GM21576 (cell line): ENCODE data around the gene SPATA13.

ENCODE experiments used
- ATAC-seq: cut with Tn5 transposase; IDR thresholded peaks from one replicate; pipeline ENCODE4 v1.9.1; 2021; ENCODE audit warnings: mild to moderate bottlenecking, moderate library complexity; ENCODE audit not compliant: unreplicated experiment

The SPATA13 gene

GRCh38 chr13:24165746-24166145 lies 5.2 kb downstream of the SPATA13 start:
- no peak for ATAC-seq

GRCh38 chr13:24166561-24166960 lies 6.0 kb downstream of the SPATA13 start:
- no peak for ATAC-seq

- no peak for ATAC-seq
These were observed 7.3 kb downstream of the SPATA13 start for GRCh38 chr13:24167666-24168391.

- ATAC-seq: no peak
These were observed 7.9 kb downstream of the SPATA13 start for GRCh38 chr13:24168392-24168750.

GRCh38 chr13:24168979-24169378 lies 8.5 kb downstream of the SPATA13 start:
- no peak for ATAC-seq

GRCh38 chr13:24172071-24172470 lies 11.6 kb downstream of the SPATA13 start:
- no peak for ATAC-seq

- no peak for ATAC-seq
These were observed 13.3 kb downstream of the SPATA13 start for GRCh38 chr13:24173795-24174194.

- no peak for ATAC-seq
These were observed 15.3 kb downstream of the SPATA13 start for GRCh38 chr13:24175847-24176246.

- ATAC-seq: no peak
These were observed 16.0 kb downstream of the SPATA13 start for GRCh38 chr13:24176351-24177101.

GRCh38 chr13:24178847-24179485 lies 18.4 kb downstream of the SPATA13 start:
- no peak for ATAC-seq

- no peak for ATAC-seq
These were observed 18.9 kb downstream of the SPATA13 start for GRCh38 chr13:24179486-24179850.

GRCh38 chr13:24180750-24181377 lies 20.3 kb downstream of the SPATA13 start:
- ATAC-seq: no peak

- no peak for ATAC-seq
These were observed 21.6 kb downstream of the SPATA13 start for GRCh38 chr13:24181991-24182702.

GRCh38 chr13:24182703-24183081 lies 22.2 kb downstream of the SPATA13 start:
- ATAC-seq: no peak

GRCh38 chr13:24183741-24184182 lies 23.2 kb downstream of the SPATA13 start:
- ATAC-seq: no peak

GRCh38 chr13:24184265-24184841 lies 23.8 kb downstream of the SPATA13 start:
- ATAC-seq: no peak

GRCh38 chr13:24184882-24185281 lies 24.4 kb downstream of the SPATA13 start:
- ATAC-seq: no peak

- no peak for ATAC-seq
These were observed 25.2 kb downstream of the SPATA13 start for GRCh38 chr13:24185591-24186232.

GRCh38 chr13:24187185-24187584 lies 26.7 kb downstream of the SPATA13 start:
- ATAC-seq: no peak
